Stomach (tissue), 9 donors: ENCODE data around the gene PDE8A. TPM values are rescaled to one million over a fixed set of nuclear protein-coding genes. Genes with fewer than 3 reads are reported as not detected.

Experiments
- DNase-seq, 2 donors: peaks; one replicate each; pipeline versions ENCODE4 v3.0.0 to v3.0.0-alpha.2; 2013 to 2019
- H3K27ac ChIP-seq, 5 donors: fragments of 200-600 bp in 4 of 5; sonication (generic) in 4 of 5; one replicate each; pipeline ENCODE4 v1.5.1; 2013 to 2019; ENCODE audit warnings: mild to moderate bottlenecking in 1 of 5, moderate library complexity in 1 of 5
- H3K27me3 ChIP-seq, 3 donors: fragments of 200-600 bp; sonication (generic); one replicate each; pipeline ENCODE4 v1.5.1; 2017 to 2019; ENCODE audit warnings: mixed run types in 1 of 3
- H3K36me3 ChIP-seq, 4 donors: fragments of 200-600 bp; sonication (generic); 1 replicate in 3 of 4; 2 replicates in 1 of 4; pipeline ENCODE4 v1.5.1; 2016 to 2019
- H3K4me1 ChIP-seq, 4 donors: fragments of 200-600 bp; sonication (generic); one replicate each; pipeline ENCODE4 v1.5.1; 2016 to 2019
- H3K4me3 ChIP-seq, 4 donors: fragments of 200-600 bp; sonication (generic) in 3 of 4; one replicate each; pipeline ENCODE4 v1.5.1; 2016 to 2019; ENCODE audit warnings: mild to moderate bottlenecking in 1 of 4
- H3K9me3 ChIP-seq, 4 donors: fragments of 200-600 bp; sonication (generic); one replicate each; pipeline ENCODE4 v1.5.1; 2016 to 2019
- CTCF ChIP-seq, 7 experiments: fragments of 450-650 bp in 4 of 7; fragments of 200-600 bp in 3 of 7; sonication (generic) in 3 of 7; IDR thresholded peaks; one replicate each; pipeline ENCODE4 v1.5.1; 2016 to 2019; ENCODE audit warnings: antibody characterized with exemption in 7 of 7, control low read depth in 2 of 7, mild to moderate bottlenecking in 1 of 7
- EP300 ChIP-seq: sonication (generic); formaldehyde crosslinking; IDR thresholded peaks from one replicate; pipeline ENCODE4 v1.6.1; 2017; ENCODE audit warnings: antibody characterized with exemption
- POLR2A ChIP-seq, 4 donors: fragments of 450-650 bp; IDR thresholded peaks; one replicate each; pipeline ENCODE4 v1.6.1; 2016; ENCODE audit warnings: antibody characterized with exemption in 4 of 4, control low read depth in 2 of 4, mild to moderate bottlenecking in 1 of 4, moderate library complexity in 1 of 4
- POLR2AphosphoS5 ChIP-seq, 3 donors: sonication (generic); formaldehyde crosslinking; IDR thresholded peaks; one replicate each; pipeline ENCODE4 v1.6.1; 2016; ENCODE audit warnings: antibody characterized with exemption in 3 of 3
- WGBS, 5 donors: extraction: QIAGEN DNeasy Blood & Tissue Kit in 3 of 5; methylation state at CpG; one replicate each; pipeline versions ENCODE4 v1.1.5 to v1.1.7; 2013 to 2018; 5-methylcytosine and 5-hydroxymethylcytosine counted together
- intact Hi-C: fragments of 100-400 bp; cut with DNase I; formaldehyde crosslinking; loops from one replicate; pipeline ENCODE4 v1.15.1; 2023; ENCODE audit warnings: low total_unique reads
- polyA plus RNA-seq, 3 donors: library from polyadenylated mRNA; stranded (reverse); fragments of 200-250 nt; gene quantifications; one replicate each; pipeline ENCODE4 v1.2.3, GENCODE V29; 2013
- total RNA-seq, 5 donors: library from RNA; depleted of rRNA; stranded (reverse); fragments of >200 nt; gene quantifications; one replicate each; pipeline versions ENCODE4 v1.1.0 to v1.2.3, GENCODE V29; 2014 to 2016
- donor health status: healthy with polysubstance abuse.
- donor health status: Bipolar disorder and iron deficiency.
- donor health status: healthy.

Gene PDE8A
- total and polyA plus RNA-seq, 8 donors, result 15.6 to 85.9 (median 38.3) TPM

GRCh38 chr15:85116925-85117646 lies 135.4 kb downstream of the PDE8A start:
- DNase-seq, result no peak
- Histone ChIP-seq H3K4me3 (no peak overlapping the region), H3K9me3 (no peaks in the 10 kb centered on the region), H3K27ac (no peak overlapping the region), H3K36me3 (peaks cover 14 to 87% (median 85%) of the 10 kb centered on the region in 4 donors), H3K4me1 (no peaks in the 10 kb centered on the region), H3K27me3 (no peaks in the 10 kb centered on the region)
- WGBS, 5 donors, result 75 to 84% (median 79%) methylated on average over 5 of the region's 5 CpGs
- intact Hi-C loops, result no loop called here
- TF ChIP-seq EP300, result no peak
- no peak for TF ChIP-seq CTCF (IDR thresholded peaks at IDR 0.05)

- H3K27ac ChIP-seq, result no peak overlapping the region
- no peak for TF ChIP-seq POLR2AphosphoS5 (IDR thresholded peaks at IDR 0.05)
- no peak for TF ChIP-seq POLR2A (IDR thresholded peaks at IDR 0.05)
- no peak for TF ChIP-seq EP300
- no peak for TF ChIP-seq CTCF (IDR thresholded peaks at IDR 0.05)
- WGBS, 5 donors, result 95 to 99% (median 97%) methylated on average over 4 of the region's 4 CpGs
- H3K4me1 ChIP-seq, result no peaks in the 10 kb centered on the region
- H3K27me3 ChIP-seq, result no peaks in the 10 kb centered on the region
- DNase-seq, result no peak
- no peaks in the 10 kb centered on the region for H3K9me3 ChIP-seq
- intact Hi-C loops, result no loop called here
- H3K36me3 ChIP-seq, result peaks cover 16 to 92% (median 88%) of the 10 kb centered on the region in 4 donors
- H3K4me3 ChIP-seq, result no peak overlapping the region
Measured at GRCh38 chr15:85118173-85118572, 136.5 kb downstream of the PDE8A start.

GRCh38 chr15:85118581-85118980 lies 136.9 kb downstream of the PDE8A start:
- intact Hi-C loops, result no loop called here
- no peaks in the 10 kb centered on the region for H3K9me3 ChIP-seq
- no peak overlapping the region for H3K4me3 ChIP-seq
- no peak for TF ChIP-seq EP300
- no peak for TF ChIP-seq CTCF (IDR thresholded peaks at IDR 0.05)
- TF ChIP-seq POLR2AphosphoS5 (IDR thresholded peaks at IDR 0.05), result no peak
- no peak for TF ChIP-seq POLR2A (IDR thresholded peaks at IDR 0.05)
- H3K27ac ChIP-seq, result no peak overlapping the region
- peaks cover 15 to 92% (median 88%) of the 10 kb centered on the region in 4 donors for H3K36me3 ChIP-seq
- 68 to 85% (median 77%) methylated on average over 2 of the region's 2 CpGs for WGBS, 5 donors
- no peak for DNase-seq
- H3K27me3 ChIP-seq, result no peaks in the 10 kb centered on the region
- H3K4me1 ChIP-seq, result no peaks in the 10 kb centered on the region

- WGBS, 5 donors, result 93 to 98% (median 95%) methylated on average over 4 of the region's 4 CpGs
- no peak for TF ChIP-seq POLR2A (IDR thresholded peaks at IDR 0.05)
- no peak for TF ChIP-seq EP300
- TF ChIP-seq CTCF (IDR thresholded peaks at IDR 0.05), result no peak
- no peak for TF ChIP-seq POLR2AphosphoS5 (IDR thresholded peaks at IDR 0.05)
- intact Hi-C loops, result no loop called here
- Histone ChIP-seq H3K36me3 (peaks cover 21 to 91% (median 87%) of the 10 kb centered on the region in 4 donors), H3K4me1 (peaks cover 0 to 7% (median 0%) of the 10 kb centered on the region in 4 donors), H3K27ac (no peak overlapping the region), H3K4me3 (no peak overlapping the region), H3K27me3 (no peaks in the 10 kb centered on the region), H3K9me3 (no peaks in the 10 kb centered on the region)
- DNase-seq, result no peak
Measured at GRCh38 chr15:85120351-85121113, 138.9 kb downstream of the PDE8A start.
